Sigmoid colon (tissue), 7 donors: ENCODE data around the gene ADAMTS2. TPM values are rescaled to one million over a fixed set of nuclear protein-coding genes. Genes with fewer than 3 reads are reported as not detected.
A peak's percentile ranks its signal among the peaks of the same experiment; 100 is the strongest.

Experiments used
- DNase-seq: peaks from one replicate; pipeline ENCODE4 v3.0.0-alpha.2; 2019
- H3K27ac ChIP-seq, 4 donors: fragments of 200-600 bp; sonication (generic); one replicate each; pipeline ENCODE4 v1.5.1; 2016 to 2019; ENCODE audit warnings: mild to moderate bottlenecking in 1 of 4
- H3K27me3 ChIP-seq, 3 donors: fragments of 200-600 bp; sonication (generic); one replicate each; pipeline ENCODE4 v1.5.1; 2019; ENCODE audit warnings: mild to moderate bottlenecking in 1 of 3
- H3K36me3 ChIP-seq, 4 donors: fragments of 200-600 bp; sonication (generic); one replicate each; pipeline ENCODE4 v1.5.1; 2016 to 2019
- H3K4me1 ChIP-seq, 4 donors: fragments of 200-600 bp; sonication (generic); one replicate each; pipeline ENCODE4 v1.5.1; 2017 to 2019
- H3K4me3 ChIP-seq, 4 donors: fragments of 200-600 bp; sonication (generic); one replicate each; pipeline ENCODE4 v1.5.1; 2017 to 2019; ENCODE audit warnings: mild to moderate bottlenecking in 2 of 4, moderate library complexity in 1 of 4
- H3K9me3 ChIP-seq, 4 donors: fragments of 200-600 bp in 3 of 4; sonication (generic) in 3 of 4; one replicate each; pipeline versions ENCODE4 v1.5.1 to v1.6.1; 2013 to 2019
- EP300 ChIP-seq, 4 donors: sonication (generic); formaldehyde crosslinking; IDR thresholded peaks; one replicate each; pipeline ENCODE4 v1.6.1; 2017; ENCODE audit warnings: antibody characterized with exemption in 4 of 4
- POLR2A ChIP-seq, 2 donors: fragments of 450-650 bp; IDR thresholded peaks; one replicate each; pipeline ENCODE4 v1.6.1; 2016; ENCODE audit warnings: antibody characterized with exemption in 2 of 2, mild to moderate bottlenecking in 2 of 2, moderate library complexity in 2 of 2
- POLR2AphosphoS5 ChIP-seq, 4 donors: sonication (generic); formaldehyde crosslinking; IDR thresholded peaks; one replicate each; pipeline ENCODE4 v1.6.1; 2017; ENCODE audit warnings: antibody characterized with exemption in 4 of 4
- WGBS, 2 donors: extraction: QIAGEN DNeasy Blood & Tissue Kit; methylation state at CpG; one replicate each; pipeline ENCODE4 v1.1.7; 2013; 5-methylcytosine and 5-hydroxymethylcytosine counted together
- intact Hi-C: fragments of 100-400 bp; cut with DNase I; formaldehyde crosslinking; loops from one replicate; pipeline ENCODE4 v1.15.1; 2023
- polyA plus RNA-seq, 3 donors: library from polyadenylated mRNA; stranded (reverse); fragments of 200-250 nt; gene quantifications; one replicate each; pipeline ENCODE4 v1.2.3, GENCODE V29; 2013
- total RNA-seq, 4 donors: library from RNA; depleted of rRNA; stranded (reverse); fragments of >200 nt; gene quantifications; one replicate each; pipeline ENCODE4 v1.1.0, GENCODE V29; 2016
- TF ChIP-seq, protein P1 (sequence below), 4 experiments: fragments of 450-650 bp in 3 of 4; fragments of 200-600 bp in 1 of 4; IDR thresholded peaks; one replicate each; pipeline ENCODE4 v1.5.1; 2016 to 2019; ENCODE audit warnings: antibody characterized with exemption in 4 of 4, mild to moderate bottlenecking in 3 of 4, moderate library complexity in 2 of 4
- donor health status: healthy with polysubstance abuse.
- donor health status: Bipolar disorder and iron deficiency.
- donor health status: healthy.

ADAMTS2 gene
- total and polyA plus RNA-seq, 7 donors: 0.69 to 33.2 (median 9.2) TPM

GRCh38 chr5:179153921-179154345, 191.3 kb downstream of the ADAMTS2 start:
- DNase-seq: peak; percentile 50

DNA sequence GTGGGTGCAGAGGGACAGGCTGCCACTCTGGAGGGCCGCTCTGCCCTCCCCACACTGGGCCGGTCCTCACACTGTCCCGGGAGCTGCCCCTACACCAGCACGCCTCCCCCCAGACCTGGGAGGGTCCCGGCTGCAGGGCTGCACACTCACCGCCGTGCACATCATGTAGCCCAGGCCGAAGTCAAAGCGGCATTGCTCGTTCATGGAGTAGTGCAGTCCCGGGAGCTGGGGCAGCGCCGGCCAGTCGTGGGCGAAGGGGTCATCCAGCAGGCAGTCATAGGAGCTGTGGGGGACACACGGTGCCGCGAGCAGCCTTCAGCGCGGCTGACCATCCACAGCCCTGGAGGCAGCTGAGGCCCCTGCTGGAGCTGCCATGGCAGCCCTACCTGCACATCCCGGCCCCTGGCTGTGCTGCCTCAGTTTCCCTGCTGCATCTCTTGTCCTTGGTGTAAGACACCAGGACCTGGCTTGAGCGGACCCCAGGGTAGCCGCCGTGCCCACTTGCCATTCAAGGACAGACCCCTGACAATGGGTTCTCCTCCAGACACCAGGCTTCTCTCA, 191.8 kb downstream of the ADAMTS2 start:
- peaks cover 0 to under 1% (median 0%) of the 10 kb centered on the region in 4 donors for H3K36me3 ChIP-seq
- peak; percentile 58 for DNase-seq
- no peak for TF ChIP-seq EP300 (IDR thresholded peaks at IDR 0.05)
- TF ChIP-seq POLR2A (IDR thresholded peaks at IDR 0.05): no peak
- TF ChIP-seq, protein P1, sequence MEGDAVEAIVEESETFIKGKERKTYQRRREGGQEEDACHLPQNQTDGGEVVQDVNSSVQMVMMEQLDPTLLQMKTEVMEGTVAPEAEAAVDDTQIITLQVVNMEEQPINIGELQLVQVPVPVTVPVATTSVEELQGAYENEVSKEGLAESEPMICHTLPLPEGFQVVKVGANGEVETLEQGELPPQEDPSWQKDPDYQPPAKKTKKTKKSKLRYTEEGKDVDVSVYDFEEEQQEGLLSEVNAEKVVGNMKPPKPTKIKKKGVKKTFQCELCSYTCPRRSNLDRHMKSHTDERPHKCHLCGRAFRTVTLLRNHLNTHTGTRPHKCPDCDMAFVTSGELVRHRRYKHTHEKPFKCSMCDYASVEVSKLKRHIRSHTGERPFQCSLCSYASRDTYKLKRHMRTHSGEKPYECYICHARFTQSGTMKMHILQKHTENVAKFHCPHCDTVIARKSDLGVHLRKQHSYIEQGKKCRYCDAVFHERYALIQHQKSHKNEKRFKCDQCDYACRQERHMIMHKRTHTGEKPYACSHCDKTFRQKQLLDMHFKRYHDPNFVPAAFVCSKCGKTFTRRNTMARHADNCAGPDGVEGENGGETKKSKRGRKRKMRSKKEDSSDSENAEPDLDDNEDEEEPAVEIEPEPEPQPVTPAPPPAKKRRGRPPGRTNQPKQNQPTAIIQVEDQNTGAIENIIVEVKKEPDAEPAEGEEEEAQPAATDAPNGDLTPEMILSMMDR (IDR thresholded peaks at IDR 0.05): no peak
- no peak for TF ChIP-seq POLR2AphosphoS5 (IDR thresholded peaks at IDR 0.05)
- no peaks in the 10 kb centered on the region for H3K4me1 ChIP-seq
- H3K4me3 ChIP-seq: no peak overlapping the region
- H3K9me3 ChIP-seq: no peaks in the 10 kb centered on the region
- H3K27ac ChIP-seq: no peak overlapping the region
- WGBS, 2 donors: 95% methylated on average over 24 of the region's 24 CpGs
- intact Hi-C loops: no loop called here
- no peaks in the 10 kb centered on the region for H3K27me3 ChIP-seq

More at GRCh38 chr5:179153921-179154345, 191.3 kb downstream of the ADAMTS2 start:
- 89 to 91% methylated on average over 22 of the region's 22 CpGs for WGBS, 2 donors
- intact Hi-C loops: no loop called here
- H3K9me3 ChIP-seq: no peaks in the 10 kb centered on the region
- no peak overlapping the region for H3K4me3 ChIP-seq
- H3K27ac ChIP-seq: no peak overlapping the region
- H3K36me3 ChIP-seq: peaks cover 0 to 6% (median 0%) of the 10 kb centered on the region in 4 donors
- H3K4me1 ChIP-seq: no peaks in the 10 kb centered on the region
- H3K27me3 ChIP-seq: no peaks in the 10 kb centered on the region
- no peak for TF ChIP-seq POLR2A (IDR thresholded peaks at IDR 0.05)
- TF ChIP-seq, protein P1 (IDR thresholded peaks at IDR 0.05): no peak
- TF ChIP-seq POLR2AphosphoS5 (IDR thresholded peaks at IDR 0.05): no peak
- TF ChIP-seq EP300 (IDR thresholded peaks at IDR 0.05): no peak

GRCh38 chr5:179152941-179153340, 192.3 kb downstream of the ADAMTS2 start:
- H3K27ac ChIP-seq: no peak overlapping the region
- TF ChIP-seq POLR2A (IDR thresholded peaks at IDR 0.05): no peak
- no peak for TF ChIP-seq EP300 (IDR thresholded peaks at IDR 0.05)
- TF ChIP-seq POLR2AphosphoS5 (IDR thresholded peaks at IDR 0.05): no peak
- TF ChIP-seq, protein P1 (IDR thresholded peaks at IDR 0.05): no peak
- intact Hi-C loops: no loop called here
- H3K4me1 ChIP-seq: no peaks in the 10 kb centered on the region
- H3K9me3 ChIP-seq: no peaks in the 10 kb centered on the region
- DNase-seq: no peak
- no peaks in the 10 kb centered on the region for H3K27me3 ChIP-seq
- no peak overlapping the region for H3K4me3 ChIP-seq
- 92 to 94% methylated on average over 15 of the region's 15 CpGs for WGBS, 2 donors
- no peaks in the 10 kb centered on the region for H3K36me3 ChIP-seq

DNA sequence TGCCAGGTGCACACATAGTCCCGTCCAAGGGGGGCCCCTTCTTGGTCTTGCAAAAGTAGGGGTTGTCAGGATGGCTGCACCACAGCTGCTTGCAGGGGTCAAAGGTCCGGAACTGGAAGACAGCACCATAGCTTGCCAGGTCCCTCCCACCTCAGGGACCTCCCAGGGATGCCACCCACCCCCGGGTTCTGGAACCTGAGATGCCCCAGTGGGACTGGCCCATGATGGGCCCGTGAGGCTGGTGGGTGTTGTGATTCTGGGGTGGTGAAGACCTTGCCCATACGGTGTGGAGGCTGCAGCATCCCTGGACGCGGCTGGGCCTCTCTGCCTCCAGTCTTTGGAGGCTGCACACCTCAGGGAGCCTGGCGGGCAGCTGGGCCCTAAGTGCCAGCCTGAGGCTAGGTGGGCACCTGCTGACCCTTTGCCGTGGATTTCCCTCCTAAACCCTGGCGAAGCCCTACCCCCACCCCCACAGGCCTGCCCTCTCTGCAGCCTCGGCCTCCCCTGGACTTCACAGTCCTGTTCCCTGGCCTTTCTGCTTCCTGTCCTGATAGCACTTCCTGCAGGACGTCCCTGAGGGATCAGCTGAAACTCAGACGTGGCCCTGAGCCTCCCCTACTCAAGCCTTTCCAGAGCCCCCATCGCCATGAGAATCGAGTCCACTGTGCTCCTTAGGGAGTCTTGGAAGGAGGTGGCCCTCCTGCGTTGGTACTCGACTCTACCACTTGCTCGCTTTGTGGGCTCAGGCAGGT, 192.9 kb downstream of the ADAMTS2 start:
- Histone ChIP-seq H3K9me3 (no peaks in the 10 kb centered on the region), H3K27ac (no peak overlapping the region), H3K36me3 (no peaks in the 10 kb centered on the region), H3K4me3 (no peak overlapping the region), H3K4me1 (no peaks in the 10 kb centered on the region), H3K27me3 (no peaks in the 10 kb centered on the region)
- TF ChIP-seq EP300 (IDR thresholded peaks at IDR 0.05): no peak
- no peak for TF ChIP-seq POLR2A (IDR thresholded peaks at IDR 0.05)
- TF ChIP-seq, protein P1 (IDR thresholded peaks at IDR 0.05): no peak
- WGBS, 2 donors: 82 to 87% methylated on average over 18 of the region's 18 CpGs
- DNase-seq: peak; percentile 53
- intact Hi-C loops: no loop called here
